RWPE1 (cell line): Measurements from ENCODE around the gene ONECUT2.

Experiments used
- CTCF ChIA-PET: fragments of 350-600 bp; sonication (Branson Sonifier 250); formaldehyde crosslinking; extraction: SDS; loops from one replicate; lab custom pipeline; 2021; lab: Yijun Ruan, JAX
- POLR2A ChIA-PET: fragments of 400-600 bp; formaldehyde crosslinking; extraction: SDS; loops from one replicate; lab custom pipeline; 2020; ENCODE audit warnings: antibody characterized with exemption; ENCODE audit not compliant: low non-redundant PET; lab: Yijun Ruan, JAX
- DNase-seq: peaks from one replicate; pipeline ENCODE4 v3.0.0; 2012; ENCODE audit warnings: low spot score
- H3K27ac ChIP-seq: fragments of 450-650 bp; 2 replicates; pipeline ENCODE4 v1.5.1; 2017
- CTCF ChIP-seq: fragments of 450-650 bp; conservative IDR thresholded peaks from 2 replicates; pipeline ENCODE4 v1.5.1; 2017; ENCODE audit warnings: low read depth, mild to moderate bottlenecking

Gene ONECUT2

GRCh38 chr18:57439609-57439968, 4.4 kb downstream of the ONECUT2 start:
- POLR2A ChIA-PET: no interaction called here
- CTCF ChIA-PET: no interaction called here

GRCh38 chr18:57439985-57440330, 4.8 kb downstream of the ONECUT2 start:
- ChIA-PET POLR2A (no interaction called here), CTCF (no interaction called here)
- no peak overlapping the region for H3K27ac ChIP-seq
- no peak for TF ChIP-seq CTCF
- DNase-seq: no peak

More at GRCh38 chr18:57439609-57439968, 4.4 kb downstream of the ONECUT2 start:
- H3K27ac ChIP-seq: no peak overlapping the region
- no peak for TF ChIP-seq CTCF
- DNase-seq: no peak

- H3K27ac ChIP-seq: no peak overlapping the region
- CTCF ChIA-PET: interaction anchor here (0.7 kb wide), 1 partner anchor 641 kb away, joined by 3 read pairs; no protein-coding TSS in a partner anchor
- no peak for DNase-seq
- TF ChIP-seq CTCF: no peak
- POLR2A ChIA-PET: no interaction called here
These were observed 5.3 kb downstream of the ONECUT2 start for GRCh38 chr18:57440331-57441070.

DNA sequence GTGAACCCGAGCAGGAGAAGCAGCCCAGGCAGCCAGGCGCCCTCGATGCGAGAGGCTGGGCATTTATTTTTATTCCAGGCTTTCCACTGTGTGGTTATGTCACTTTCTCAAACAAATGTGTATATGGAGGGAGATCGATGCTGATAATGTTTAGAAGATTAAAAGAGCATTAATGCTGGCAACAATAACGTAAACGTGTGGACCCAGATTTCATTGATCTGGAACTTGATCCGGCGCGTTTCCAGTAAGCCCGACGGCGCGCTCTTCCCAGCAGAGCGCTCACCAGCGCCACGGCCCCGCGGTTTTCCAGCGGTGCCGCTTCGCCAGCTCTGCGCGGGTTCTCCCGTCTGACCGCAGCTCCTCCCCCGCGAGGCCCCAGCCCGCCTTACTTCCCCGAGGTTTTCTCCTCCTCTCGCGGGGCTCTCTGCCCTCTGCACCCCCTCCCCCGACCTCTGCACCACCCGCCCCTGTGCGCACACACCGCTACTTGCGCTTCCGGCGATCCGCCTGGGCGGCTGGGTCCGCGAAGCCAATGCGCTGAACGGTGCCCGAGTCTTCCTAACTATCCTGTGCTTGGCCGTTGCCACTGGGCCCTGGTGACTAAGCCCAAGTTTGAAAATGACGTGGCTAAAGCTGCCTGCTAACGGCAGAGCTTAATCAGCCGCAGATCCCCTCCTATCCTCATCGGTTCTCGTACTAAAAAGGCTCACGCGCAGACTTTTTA, 6.1 kb downstream of the ONECUT2 start:
- DNase-seq: no peak
- ChIA-PET CTCF (no interaction called here), POLR2A (no interaction called here)
- H3K27ac ChIP-seq: no peak overlapping the region
- TF ChIP-seq CTCF: no peak

- POLR2A ChIA-PET: no interaction called here
- no peak for DNase-seq
- TF ChIP-seq CTCF: no peak
- CTCF ChIA-PET: no interaction called here
- H3K27ac ChIP-seq: no peak overlapping the region
These were observed 8.1 kb downstream of the ONECUT2 start for GRCh38 chr18:57443247-57443646.

DNA sequence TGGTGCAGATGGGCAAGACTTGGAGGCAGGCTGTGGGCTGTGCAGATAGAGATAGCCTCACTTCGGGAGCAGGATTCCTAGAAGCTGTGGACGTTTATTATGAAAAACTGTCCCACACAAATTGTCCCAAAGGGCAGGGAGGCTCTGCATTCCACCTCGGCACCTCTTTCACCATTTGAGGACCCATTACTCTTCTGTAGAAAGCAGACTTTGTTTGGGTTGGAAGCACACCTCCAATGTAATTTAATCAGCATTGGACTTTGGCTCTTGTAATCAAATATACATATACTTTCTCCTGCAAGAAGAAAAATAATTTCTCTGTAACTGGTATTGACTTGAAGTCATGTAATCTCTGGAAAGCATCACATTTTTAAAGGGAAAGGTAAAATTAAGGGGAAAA, 8.5 kb downstream of the ONECUT2 start:
- ChIA-PET POLR2A (no interaction called here), CTCF (no interaction called here)
- DNase-seq: no peak
- no peak overlapping the region for H3K27ac ChIP-seq
- TF ChIP-seq CTCF: no peak
